Glomerular visceral epithelial cell (primary cell): Measurements from ENCODE around the gene SLC17A1.
A peak's percentile ranks its signal among the peaks of the same experiment; 100 is the strongest.

ENCODE experiments used
- DNase-seq: peaks from one replicate; pipeline ENCODE4 v3.0.0-alpha.2; 2016; ENCODE audit errors: extremely low spot score

The SLC17A1 gene

GRCh38 chr6:25831532-25832306, at the start of gene SLC17A1:
Gene SLC17A1, minus strand, starts transcription at chr6:25832052. Its CDS starts 1,495 bp downstream, at chr6:25830557.
- peak; percentile 62 for DNase-seq

- DNase-seq = no peak
These were observed 48.7 kb upstream of the SLC17A1 start for GRCh38 chr6:25880601-25881000.

GRCh38 chr6:25878721-25879322, 47.0 kb upstream of the SLC17A1 start:
- no peak for DNase-seq

GRCh38 chr6:25875926-25876602, 44.2 kb upstream of the SLC17A1 start:
- DNase-seq = no peak

- no peak for DNase-seq
These were observed 43.7 kb upstream of the SLC17A1 start for GRCh38 chr6:25875563-25875905.

- peak; percentile 44 for DNase-seq
These were observed 43.1 kb upstream of the SLC17A1 start for GRCh38 chr6:25874822-25875562.

GRCh38 chr6:25874118-25874517, 42.3 kb upstream of the SLC17A1 start, which contains the start of gene SLC17A3:
Gene SLC17A3, minus strand, starts transcription at chr6:25874243. Its CDS starts 5,856 bp downstream, at chr6:25868387.
- DNase-seq = peak; percentile 48

GRCh38 chr6:25872814-25873213, 41.0 kb upstream of the SLC17A1 start:
- DNase-seq = no peak

GRCh38 chr6:25869840-25870239, 38.0 kb upstream of the SLC17A1 start:
- DNase-seq = no peak

- no peak for DNase-seq
These were observed 36.8 kb upstream of the SLC17A1 start for GRCh38 chr6:25868436-25869183.

GRCh38 chr6:25866011-25866410, 34.2 kb upstream of the SLC17A1 start:
- DNase-seq = no peak

GRCh38 chr6:25863360-25863759, 31.5 kb upstream of the SLC17A1 start:
- no peak for DNase-seq

- DNase-seq = no peak
These were observed 30.3 kb upstream of the SLC17A1 start for GRCh38 chr6:25862199-25862598.

GRCh38 chr6:25852756-25853155, 20.9 kb upstream of the SLC17A1 start:
- no peak for DNase-seq

- DNase-seq = no peak
These were observed 20.1 kb upstream of the SLC17A1 start for GRCh38 chr6:25851961-25852360.

GRCh38 chr6:25844518-25844917, 12.7 kb upstream of the SLC17A1 start:
- no peak for DNase-seq

GRCh38 chr6:25842526-25842925, 10.7 kb upstream of the SLC17A1 start:
- no peak for DNase-seq

GRCh38 chr6:25835442-25836283, 3.8 kb upstream of the SLC17A1 start:
- no peak for DNase-seq

GRCh38 chr6:25834950-25835349, 3.1 kb upstream of the SLC17A1 start:
- DNase-seq = no peak

GRCh38 chr6:25833136-25833535, 1.3 kb upstream of the SLC17A1 start:
- DNase-seq = no peak
